Body of pancreas (tissue), 4 donors: ENCODE measurements around the gene IMPG2.

Source experiments
- POLR2A ChIP-seq, 3 donors: fragments of 450-650 bp; IDR thresholded peaks; one replicate each; pipeline ENCODE4 v1.6.1; 2016; ENCODE audit warnings: antibody characterized with exemption in 3 of 3, mild to moderate bottlenecking in 2 of 3
- TF ChIP-seq, protein P1 (sequence below), 7 experiments: fragments of 450-650 bp in 4 of 7; fragments of 200-600 bp in 3 of 7; sonication (generic) in 3 of 7; IDR thresholded peaks; one replicate each; pipeline ENCODE4 v1.5.1; 2016 to 2019; ENCODE audit warnings: antibody characterized with exemption in 7 of 7

DNA sequence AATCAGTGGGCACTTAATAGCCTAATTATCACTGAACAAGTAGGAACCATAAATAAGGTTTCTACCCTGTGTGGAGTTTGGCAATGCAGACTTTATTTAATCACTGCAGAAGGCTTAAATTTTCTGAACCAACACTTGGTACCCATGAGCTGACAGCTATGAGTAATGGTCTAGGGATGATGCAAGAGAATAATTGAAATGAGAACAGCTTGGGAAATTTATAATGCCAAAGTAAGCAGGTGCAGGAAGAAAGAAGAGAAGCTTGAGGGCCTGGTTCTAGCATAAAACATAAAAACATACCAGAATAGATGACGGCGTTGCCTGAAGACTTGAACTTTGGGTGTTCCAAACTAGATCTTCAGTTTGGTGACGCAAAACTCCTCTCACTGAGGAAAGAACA, 67.0 kb downstream of the IMPG2 start:
- TF ChIP-seq, protein P1, sequence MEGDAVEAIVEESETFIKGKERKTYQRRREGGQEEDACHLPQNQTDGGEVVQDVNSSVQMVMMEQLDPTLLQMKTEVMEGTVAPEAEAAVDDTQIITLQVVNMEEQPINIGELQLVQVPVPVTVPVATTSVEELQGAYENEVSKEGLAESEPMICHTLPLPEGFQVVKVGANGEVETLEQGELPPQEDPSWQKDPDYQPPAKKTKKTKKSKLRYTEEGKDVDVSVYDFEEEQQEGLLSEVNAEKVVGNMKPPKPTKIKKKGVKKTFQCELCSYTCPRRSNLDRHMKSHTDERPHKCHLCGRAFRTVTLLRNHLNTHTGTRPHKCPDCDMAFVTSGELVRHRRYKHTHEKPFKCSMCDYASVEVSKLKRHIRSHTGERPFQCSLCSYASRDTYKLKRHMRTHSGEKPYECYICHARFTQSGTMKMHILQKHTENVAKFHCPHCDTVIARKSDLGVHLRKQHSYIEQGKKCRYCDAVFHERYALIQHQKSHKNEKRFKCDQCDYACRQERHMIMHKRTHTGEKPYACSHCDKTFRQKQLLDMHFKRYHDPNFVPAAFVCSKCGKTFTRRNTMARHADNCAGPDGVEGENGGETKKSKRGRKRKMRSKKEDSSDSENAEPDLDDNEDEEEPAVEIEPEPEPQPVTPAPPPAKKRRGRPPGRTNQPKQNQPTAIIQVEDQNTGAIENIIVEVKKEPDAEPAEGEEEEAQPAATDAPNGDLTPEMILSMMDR (IDR thresholded peaks at IDR 0.05): no peak
- no peak for TF ChIP-seq POLR2A (IDR thresholded peaks at IDR 0.05)
